ENCODE results near the gene PCYT2. TPM values are rescaled to one million over a fixed set of nuclear protein-coding genes. Genes with fewer than 3 reads are reported as not detected.

Gene PCYT2
- total RNA-seq, 1 experiment from 2014 or later = 51.5 TPM

DNA sequence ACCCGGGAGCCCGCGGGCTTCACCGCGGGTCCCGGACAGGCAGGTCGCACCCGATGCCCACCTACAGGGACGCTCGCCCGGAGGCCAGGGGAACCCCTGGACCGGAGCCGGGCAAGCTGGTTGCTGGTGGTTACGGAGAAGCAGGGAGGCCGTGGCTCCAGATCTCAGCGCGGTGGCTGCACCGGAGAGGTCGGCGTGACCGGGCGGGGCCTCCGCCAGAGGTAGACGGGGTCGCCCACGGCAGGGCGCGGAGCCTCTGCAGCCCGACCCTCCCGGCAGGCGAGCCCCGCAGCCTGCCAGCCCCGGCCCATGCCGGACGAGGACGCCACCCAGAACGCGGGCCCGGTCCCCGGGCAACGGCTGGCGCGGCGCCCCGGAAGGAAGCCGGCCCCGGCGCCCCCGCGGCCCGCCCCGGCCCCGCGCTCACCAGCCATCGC, 341 bp downstream of the PCYT2 start:
- DNase-seq (ENCODE audit: low read depth, low spot score) (no peak), ATAC-seq (peak; percentile 16)
- H3K9me3 ChIP-seq (ENCODE audit: control insufficient read depth in 1 of 2, insufficient read depth in 1 of 2, low read depth in 1 of 2, low read length in 2 of 2) = no peaks in the 10 kb centered on the region
- H3K9ac ChIP-seq (ENCODE audit: low read length) = peak overlapping the region; percentile 81
- peak overlapping the region; percentile 72 for H3K27ac ChIP-seq (ENCODE audit: low read depth, low read length)
- peak overlapping the region; percentile 98 for H3K4me2 ChIP-seq (ENCODE audit: low read length)
- no peaks in the 10 kb centered on the region for H3K27me3 ChIP-seq (ENCODE audit: insufficient read depth, low read length)
- no peaks in the 10 kb centered on the region for H3K9me2 ChIP-seq (ENCODE audit: insufficient read depth)
- BruUV-seq (replicated peaks) = no TSS peak
- RAD21 ChIA-PET (ENCODE audit: low non-redundant PET in 1 of 2, low total read pairs in 2 of 2, uncharacterized antibody in 2 of 2, unreplicated experiment in 2 of 2) = no interaction called here
- H3K4me3 ChIP-seq (replicated peaks in 1 of 2; ENCODE audit: low read depth in 1 of 2, low read length in 2 of 2) = peak overlapping the region; percentile 85 to 94
- intact Hi-C loops (cut with micrococcal nuclease) = loop anchor here (1.0 to 5.0 kb wide), 2 partner anchors 20 to 111 kb away; partner anchors contain the start of genes ALYREF, ANAPC11, CENPX and LRRC45
- POLR2A ChIA-PET = no interaction called here
- H2AFZ ChIP-seq (ENCODE audit: low read depth, low read length, poor library complexity, severe bottlenecking) = no peak overlapping the region
- H4K20me1 ChIP-seq (ENCODE audit: insufficient read depth) = no peaks in the 10 kb centered on the region
- peaks cover 28 to 42% of the 10 kb centered on the region in 2 experiments for H3K4me1 ChIP-seq (ENCODE audit: control insufficient read depth in 1 of 2, insufficient read depth in 2 of 2, low read length in 2 of 2)
- peaks cover 22% of the 10 kb centered on the region for H3K79me2 ChIP-seq (ENCODE audit: insufficient read depth, low read length)
- H3K36me3 ChIP-seq (ENCODE audit: control insufficient read depth in 1 of 2, insufficient read depth in 2 of 2, low read length in 2 of 2) = peaks cover 20 to 38% of the 10 kb centered on the region in 2 experiments
- peak; percentile 74; the same call in 1 of the 2 replicates for TF ChIP-seq ZFX (IDR thresholded peaks at IDR 0.05)
- no peak for TF ChIP-seq CEBPB (IDR thresholded peaks at IDR 0.05; ENCODE audit: low read depth)
- TF ChIP-seq SIN3A (IDR thresholded peaks at IDR 0.05; ENCODE audit: low read depth) = peak; percentile 50; the same call in 1 of the 2 replicates
- TF ChIP-seq POLR2AphosphoS5 (IDR thresholded peaks at IDR 0.05; ENCODE audit: low read depth, low read length) = no peak
- CTCF ChIA-PET = interaction anchor here (0.5 to 1.2 kb wide), 3 partner anchors 14 to 112 kb away, joined by 3 to 5 read pairs (median 4); partner anchors contain the start of genes CENPX and LRRC45

GRCh38 chr17:81909966-81910839, 996 bp downstream of the PCYT2 start:
- H3K9ac ChIP-seq (ENCODE audit: low read length) = peak overlapping the region; percentile 81
- no peak overlapping the region for H2AFZ ChIP-seq (ENCODE audit: low read depth, low read length, poor library complexity, severe bottlenecking)
- no TSS peak for BruUV-seq (replicated peaks)
- peak overlapping the region; percentile 98 for H3K4me2 ChIP-seq (ENCODE audit: low read length)
- no peak for TF ChIP-seq CEBPB (IDR thresholded peaks at IDR 0.05; ENCODE audit: low read depth)
- TF ChIP-seq ZFX (IDR thresholded peaks at IDR 0.05) = no peak
- TF ChIP-seq SIN3A (IDR thresholded peaks at IDR 0.05; ENCODE audit: low read depth) = no peak
- no peak for TF ChIP-seq EGR1 (IDR thresholded peaks at IDR 0.05; ENCODE audit: low read depth)
- TF ChIP-seq CTCF (IDR thresholded peaks at IDR 0.05 in 2 of 3, conservative IDR thresholded peaks at IDR 0.05 in 1 of 3; ENCODE audit: borderline replicate concordance in 1 of 3, insufficient read depth in 1 of 3, low read depth in 2 of 3, low read length in 2 of 3) = no peak
- H4K20me1 ChIP-seq (ENCODE audit: insufficient read depth) = no peaks in the 10 kb centered on the region
- H3K27me3 ChIP-seq (ENCODE audit: insufficient read depth, low read length) = no peaks in the 10 kb centered on the region
- DNase-seq (ENCODE audit: low read depth, low spot score) = no peak
- RAD21 ChIA-PET (ENCODE audit: low non-redundant PET in 1 of 2, low total read pairs in 2 of 2, uncharacterized antibody in 2 of 2, unreplicated experiment in 2 of 2) = interaction anchor here in 1 of 2 experiments (0.6 kb wide), 1 partner anchor 40 kb away, joined by 3 read pairs; no protein-coding TSS in a partner anchor
- intact Hi-C loops (cut with micrococcal nuclease) = loop anchor here (5.0 kb wide), 1 partner anchor 112 kb away; the partner anchor contains the start of genes CENPX and LRRC45
- CTCF ChIA-PET = no interaction called here
- peaks cover 28 to 39% of the 10 kb centered on the region in 2 experiments for H3K4me1 ChIP-seq (ENCODE audit: control insufficient read depth in 1 of 2, insufficient read depth in 2 of 2, low read length in 2 of 2)
- no peak for ATAC-seq
- peak overlapping the region; percentile 72 for H3K27ac ChIP-seq (ENCODE audit: low read depth, low read length)
- H3K9me3 ChIP-seq (ENCODE audit: control insufficient read depth in 1 of 2, insufficient read depth in 1 of 2, low read depth in 1 of 2, low read length in 2 of 2) = no peaks in the 10 kb centered on the region
- peak overlapping the region; percentile 85 to 94 for H3K4me3 ChIP-seq (replicated peaks in 1 of 2; ENCODE audit: low read depth in 1 of 2, low read length in 2 of 2)
- H3K79me2 ChIP-seq (ENCODE audit: insufficient read depth, low read length) = peaks cover 15% of the 10 kb centered on the region; the same call in 1 of the 2 replicates
- peaks cover 13 to 32% of the 10 kb centered on the region in 2 experiments for H3K36me3 ChIP-seq (ENCODE audit: control insufficient read depth in 1 of 2, insufficient read depth in 2 of 2, low read length in 2 of 2)
- POLR2A ChIA-PET = no interaction called here
- no peaks in the 10 kb centered on the region for H3K9me2 ChIP-seq (ENCODE audit: insufficient read depth)
